GM23248 (cell line): ENCODE data around the gene ATP8B3.

Experiments
- EZH2 ChIP-seq: fragments of 200-600 bp; sonication (generic); IDR thresholded peaks from 2 replicates; pipeline ENCODE4 v1.6.1; 2018; ENCODE audit warnings: antibody characterized with exemption, mild to moderate bottlenecking; ENCODE audit not compliant: insufficient read depth, poor library complexity, severe bottlenecking
- EZH2phosphoT487 ChIP-seq: fragments of 200-600 bp; sonication (generic); IDR thresholded peaks from 2 replicates; pipeline ENCODE4 v1.6.1; 2018; ENCODE audit warnings: antibody characterized with exemption, moderate library complexity, mild to moderate bottlenecking, low read depth; ENCODE audit not compliant: insufficient read depth

DNA sequence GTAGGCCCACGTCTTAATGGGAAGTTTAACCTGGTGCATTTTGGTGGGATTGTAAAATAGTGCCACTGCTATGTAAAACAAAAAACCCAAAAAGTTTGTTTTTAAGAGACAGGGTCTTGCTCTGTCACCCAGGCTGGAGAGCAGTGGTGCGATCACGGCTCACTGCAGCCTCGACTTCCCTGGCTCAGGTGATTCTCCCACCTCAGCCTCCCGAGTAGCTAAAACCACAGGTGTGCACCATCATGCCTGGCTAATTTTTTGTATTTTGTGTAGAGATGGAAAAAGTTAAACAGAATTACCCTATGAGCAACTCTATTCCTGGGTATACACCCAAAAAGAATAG, 37.0 kb upstream of the ATP8B3 start:
- TF ChIP-seq EZH2 = no peak
- no peak for TF ChIP-seq EZH2phosphoT487
